Left renal cortex interstitium (tissue), 4 donors: ENCODE results near the gene CYP2W1. TPM values are rescaled to one million over a fixed set of nuclear protein-coding genes. Genes with fewer than 3 reads are reported as not detected.
"Not testable (repeated sequence)": the region's sequence is repeated elsewhere in the genome, so short reads cannot be mapped to it uniquely, and the experiment has no call there.

Experiments
- DNase-seq, 4 donors: peaks; one replicate each; pipeline ENCODE4 v3.0.0-alpha.2; 2013; ENCODE audit warnings: low read depth in 4 of 4, low spot score in 2 of 4, missing footprints in 1 of 4
- polyA plus RNA-seq, 4 donors: library from polyadenylated mRNA; unstranded; fragments of 120-200 nt; gene quantifications; one replicate each; pipeline ENCODE4 v1.2.1, GENCODE V29; 2013; ENCODE audit not compliant: insufficient read length in 4 of 4

CYP2W1 gene
- polyA plus RNA-seq, 4 donors, result 1.9 to 6.1 (median 2.9) TPM

DNA sequence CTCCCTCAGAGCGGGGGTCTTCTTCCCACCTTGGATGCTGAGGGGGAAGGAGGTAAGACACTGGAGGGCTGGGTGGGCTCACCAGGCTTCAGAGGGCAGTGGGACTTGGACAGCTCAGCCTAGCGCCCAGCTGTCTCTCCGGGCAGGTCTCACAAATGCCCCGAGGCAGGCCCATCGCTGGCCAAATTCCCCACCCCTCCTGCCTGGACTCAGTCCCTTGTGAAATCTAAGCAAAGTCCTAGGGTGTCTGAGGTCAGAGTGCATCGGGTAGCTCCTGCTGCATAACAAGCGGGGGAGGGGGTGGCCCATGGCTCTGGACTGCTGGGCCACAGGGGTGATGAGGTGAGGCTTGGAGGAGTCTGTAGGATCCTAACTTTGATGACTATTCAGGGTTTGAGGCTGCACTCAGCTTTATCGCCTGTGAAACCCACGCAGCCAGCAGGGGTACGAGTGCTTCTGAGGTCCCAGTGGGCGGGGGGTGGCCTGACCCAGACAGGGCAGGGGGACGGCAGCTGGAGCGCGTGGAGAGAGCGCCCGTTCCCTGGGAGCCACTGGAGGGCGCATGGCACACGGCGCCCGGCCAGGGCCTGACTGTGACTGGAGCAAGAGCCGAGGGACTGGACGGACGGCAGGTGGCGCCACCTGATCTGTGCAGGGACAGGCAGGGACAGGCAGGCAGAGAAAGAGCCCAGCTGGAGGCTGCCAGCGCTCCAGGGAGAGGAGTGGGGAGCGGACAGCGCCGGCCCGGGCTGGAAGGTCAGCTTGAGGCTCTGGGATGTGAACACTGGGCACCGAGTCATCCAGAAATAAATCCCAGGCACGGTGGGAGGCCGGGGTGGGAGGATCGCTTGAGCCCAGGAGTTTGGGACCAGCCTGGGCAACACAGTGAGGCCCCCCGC, 10.0 kb downstream of the CYP2W1 start:
- peak; percentile 66 to 96 (median 90) for DNase-seq

DNA sequence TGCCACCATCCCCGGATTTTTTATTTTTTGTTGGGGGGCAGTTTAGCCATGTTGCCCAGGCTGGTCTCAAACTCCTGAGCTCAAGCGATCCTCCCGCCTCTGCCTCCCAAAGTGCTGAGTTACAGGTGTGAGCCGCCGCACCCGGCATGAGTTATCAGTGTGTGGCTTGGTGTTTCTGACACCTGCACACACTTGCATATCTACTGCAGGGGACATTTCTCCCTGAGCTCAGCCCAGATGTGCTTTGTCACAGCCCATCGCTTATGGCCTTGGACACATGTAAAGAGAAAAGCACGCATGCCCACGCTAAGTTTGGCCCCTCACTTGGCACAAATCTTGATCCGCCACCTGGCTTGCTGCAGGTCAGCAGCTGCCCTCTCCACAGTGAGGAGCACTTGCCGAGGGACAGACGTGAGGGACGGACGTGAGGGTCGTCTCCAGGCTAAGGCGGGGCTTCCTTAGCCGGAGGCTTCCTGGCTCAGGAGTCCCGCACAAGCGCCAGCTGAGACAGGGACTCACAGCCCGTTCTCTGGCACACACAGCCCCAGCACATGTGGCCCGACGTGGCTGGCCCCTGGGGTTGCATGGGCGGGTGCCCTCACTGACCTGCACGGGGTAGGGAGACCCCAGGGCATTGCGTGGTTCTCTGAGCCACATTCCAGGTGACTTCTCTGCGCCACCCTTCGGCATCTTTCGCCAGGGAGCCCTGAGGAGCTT, 11.8 kb downstream of the CYP2W1 start:
- DNase-seq, result no peak

DNA sequence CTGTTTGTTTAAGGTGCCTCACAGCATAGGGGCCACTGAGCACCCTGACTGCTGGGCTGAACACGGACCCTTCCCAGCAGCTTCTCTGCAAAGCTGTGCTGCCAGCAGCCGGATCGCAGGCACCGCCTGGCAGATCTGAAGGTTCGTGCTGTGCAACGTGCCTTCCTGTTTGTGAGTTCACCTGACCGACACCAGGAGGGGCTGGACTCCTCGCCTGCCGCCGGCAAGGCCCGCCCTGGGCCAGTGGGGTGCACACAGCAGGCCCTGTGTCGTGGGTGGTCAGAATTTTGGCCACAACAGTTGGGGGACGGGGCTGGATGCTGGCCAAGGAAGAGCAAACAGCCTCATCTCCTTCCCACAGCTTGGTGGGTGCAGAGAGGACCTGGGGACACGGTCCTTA, 12.6 kb downstream of the CYP2W1 start:
- no peak for DNase-seq

DNA sequence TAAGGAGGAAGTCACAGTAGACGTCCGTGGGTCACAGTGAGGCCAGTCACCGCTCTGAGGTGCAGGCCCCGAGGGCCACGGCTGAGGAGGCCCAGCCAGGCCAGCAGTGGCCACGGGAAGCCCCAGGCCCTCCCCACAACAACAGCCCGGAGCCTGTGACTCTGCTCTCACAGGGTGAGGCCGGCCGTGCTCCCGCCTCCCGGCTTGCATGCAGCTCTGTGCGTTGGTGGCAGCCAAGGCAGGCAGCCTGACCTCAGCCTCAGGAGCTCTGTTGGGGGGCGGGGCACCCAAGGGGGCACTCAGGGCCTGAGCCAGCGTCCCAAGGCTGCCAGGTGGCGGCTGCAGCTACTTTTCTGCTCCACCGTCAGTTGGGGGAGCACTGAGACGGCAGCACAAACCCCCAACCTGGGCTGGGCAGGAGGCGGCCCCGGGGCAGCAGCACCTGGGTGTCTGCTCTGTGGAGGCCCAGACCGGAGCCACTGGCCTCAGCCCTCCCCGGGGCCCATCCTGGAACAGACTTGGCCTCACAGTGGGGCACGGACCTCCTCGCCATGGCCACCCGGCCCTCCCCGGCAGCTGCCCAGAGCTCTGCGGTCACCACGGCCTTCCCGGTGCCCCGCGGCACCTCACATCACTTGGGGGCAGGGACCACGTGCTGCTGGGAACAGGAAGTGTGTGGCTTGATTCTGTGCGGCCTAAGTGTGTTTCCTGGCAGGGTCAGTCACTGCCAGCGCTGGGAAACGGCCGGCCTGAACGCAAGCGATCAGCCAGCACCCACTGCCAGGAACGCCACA, 13.3 kb downstream of the CYP2W1 start:
- DNase-seq, result no peak

DNA sequence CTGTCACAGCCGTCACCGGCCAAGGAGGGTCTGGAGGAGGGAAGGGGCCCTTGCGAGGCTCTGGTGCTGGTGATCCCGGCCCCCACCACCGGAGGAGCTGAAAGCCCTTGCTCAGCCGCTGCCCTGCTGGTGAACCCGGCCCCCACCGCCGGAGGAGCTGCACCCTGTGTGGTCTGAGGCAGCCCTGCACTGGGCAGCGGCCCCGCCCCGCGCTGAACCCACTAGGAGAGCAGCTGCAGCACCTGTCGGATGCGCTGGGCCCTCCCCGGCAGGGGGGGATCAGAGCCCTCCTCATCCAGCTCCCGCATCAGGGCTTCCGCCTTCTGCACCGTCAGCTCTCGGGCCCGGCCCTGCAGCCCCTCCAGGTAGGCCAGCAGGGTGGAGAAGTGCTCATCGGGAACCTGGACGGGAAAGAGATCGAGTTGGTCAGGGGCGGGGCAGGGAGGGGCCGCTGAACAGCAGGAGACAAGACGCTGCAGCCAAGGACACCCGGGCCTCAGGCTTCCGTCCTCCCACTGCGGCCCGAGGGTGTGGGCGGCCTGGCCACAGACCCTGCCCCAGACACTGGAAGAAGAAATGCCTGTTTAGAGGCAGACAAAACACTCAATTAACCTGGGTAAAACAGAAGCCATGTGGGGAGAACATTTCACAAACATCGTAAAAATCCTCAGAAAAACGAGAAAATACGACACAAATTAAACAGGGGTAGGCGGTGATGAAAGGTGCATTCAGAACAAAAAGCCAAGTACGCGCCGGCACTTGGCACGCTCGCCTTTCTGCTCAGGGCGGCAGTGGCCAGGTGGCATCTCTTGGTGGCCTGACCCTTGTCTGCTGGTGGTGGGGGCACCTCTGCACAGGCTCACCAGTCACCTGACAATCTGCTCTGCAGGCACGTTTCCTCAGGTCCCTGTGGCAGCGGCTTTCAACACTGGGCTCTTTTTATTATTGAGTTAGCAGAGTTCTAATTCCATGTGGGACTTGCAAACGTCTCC, 14.7 kb downstream of the CYP2W1 start:
- no peak for DNase-seq

DNA sequence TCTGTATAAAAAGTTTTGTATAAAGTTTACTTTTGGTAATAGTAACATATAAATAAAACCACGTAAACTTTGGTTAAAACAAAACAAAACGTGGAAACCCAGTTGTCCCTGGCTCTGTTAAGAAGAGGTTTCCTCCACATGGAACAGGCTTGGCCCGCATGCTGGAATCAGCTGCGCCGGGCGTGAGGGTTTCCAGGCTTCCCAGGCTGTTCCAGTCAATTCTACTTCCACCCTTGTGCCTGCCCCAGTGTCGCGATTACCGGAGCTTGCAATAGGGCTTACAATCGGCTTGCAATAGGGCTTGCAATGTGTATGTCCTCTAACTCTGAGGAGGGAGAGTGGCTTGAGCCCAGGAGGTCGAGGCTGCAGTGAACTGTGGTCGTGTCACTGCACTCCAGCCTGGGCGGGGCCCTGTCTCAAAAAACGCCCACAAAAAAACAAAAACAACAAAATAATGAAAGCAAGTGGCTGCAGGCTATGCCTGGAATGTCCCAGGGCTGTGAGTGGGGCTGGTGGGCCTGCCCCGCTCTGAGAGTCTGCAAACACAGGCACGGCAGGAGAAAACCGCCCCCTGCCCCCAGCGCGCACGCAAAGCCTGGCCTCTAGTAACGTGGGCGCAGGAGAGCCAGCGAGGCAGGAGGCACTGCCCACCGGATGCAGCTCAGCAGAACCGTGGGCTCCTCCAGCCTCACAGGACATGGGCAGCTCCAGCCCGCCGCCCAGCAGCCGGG, 16.3 kb downstream of the CYP2W1 start:
- DNase-seq, result no peak

DNA sequence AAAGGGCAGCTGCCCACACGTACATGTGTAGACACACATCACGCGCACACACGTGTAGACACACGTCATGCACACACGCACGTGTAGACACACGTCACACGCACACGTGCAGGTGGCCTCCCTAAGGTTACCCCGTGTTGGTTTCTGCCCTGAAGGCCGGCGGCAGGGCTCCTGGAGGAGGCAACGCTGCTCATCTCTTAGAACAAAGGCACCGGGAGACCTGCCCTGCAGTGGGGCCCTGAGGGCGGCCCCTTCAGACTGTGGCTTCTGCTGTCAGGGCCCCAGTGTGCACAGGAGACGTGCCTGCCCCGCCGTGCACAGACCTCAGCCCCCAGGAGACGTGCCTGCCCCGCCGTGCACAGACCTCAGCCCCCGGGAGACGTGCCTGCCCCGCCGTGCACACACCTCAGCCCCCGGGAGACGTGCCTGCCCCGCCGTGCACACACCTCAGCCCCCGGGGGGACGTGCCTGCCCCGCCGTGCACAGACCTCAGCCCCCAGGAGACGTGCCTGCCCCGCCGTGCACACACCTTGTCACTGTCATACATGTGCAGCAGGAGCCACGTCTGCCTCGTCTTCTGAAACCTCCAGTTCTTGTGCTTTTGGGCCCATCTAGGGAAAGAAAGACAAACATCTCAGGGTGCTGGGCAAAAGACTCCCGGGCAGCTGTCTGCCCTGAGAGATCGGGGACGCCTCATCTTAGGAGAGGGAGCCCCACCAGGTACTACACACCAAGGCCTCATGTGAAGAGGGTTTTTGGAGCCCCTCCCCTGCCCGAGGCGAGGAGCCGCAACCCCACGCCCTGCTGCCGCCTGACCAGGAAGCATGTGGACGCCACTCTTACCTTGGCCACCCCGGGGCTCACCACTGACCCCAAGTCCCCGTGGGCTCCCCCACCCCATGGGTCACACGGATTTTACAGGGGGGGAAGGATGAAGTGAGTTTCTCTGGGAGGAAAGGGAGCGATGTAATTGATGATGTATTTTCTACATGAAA, 17.3 kb downstream of the CYP2W1 start:
- no peak for DNase-seq

DNA sequence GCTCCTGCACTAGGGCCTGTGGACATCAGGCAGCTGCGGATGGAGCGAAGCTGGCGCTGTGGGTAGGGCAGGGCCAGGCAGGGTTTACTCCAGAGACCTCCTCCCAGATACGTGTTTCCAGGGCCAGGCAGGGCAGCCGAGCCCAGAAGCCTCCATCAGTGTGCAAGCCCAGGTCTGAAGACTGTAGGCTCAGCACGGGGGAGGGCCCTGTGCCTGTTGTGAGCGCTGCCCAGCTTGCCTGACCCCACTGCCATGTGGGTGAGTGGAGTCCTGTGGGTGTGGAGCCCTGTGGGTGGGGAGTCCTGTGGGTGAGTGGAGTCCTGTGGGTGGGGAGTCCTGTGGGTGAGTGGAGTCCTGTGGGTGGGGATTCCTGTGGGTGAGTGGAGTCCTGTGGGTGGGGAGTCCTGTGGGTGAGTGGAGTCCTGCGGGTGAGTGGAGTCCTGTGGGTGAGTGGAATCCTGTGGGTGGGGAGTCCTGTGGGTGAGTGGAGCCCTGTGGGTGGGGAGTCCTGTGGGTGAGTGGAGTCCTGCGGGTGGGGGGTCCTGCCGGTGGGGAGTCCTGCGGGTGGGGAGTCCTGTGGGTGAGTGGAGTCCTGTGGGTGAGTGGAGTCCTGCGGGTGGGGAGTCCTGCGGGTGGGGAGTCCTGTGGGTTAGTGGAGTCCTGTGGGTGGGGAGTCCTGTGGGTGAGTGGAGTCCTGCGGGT, 18.2 kb downstream of the CYP2W1 start:
- DNase-seq, result not testable (repeated sequence)

DNA sequence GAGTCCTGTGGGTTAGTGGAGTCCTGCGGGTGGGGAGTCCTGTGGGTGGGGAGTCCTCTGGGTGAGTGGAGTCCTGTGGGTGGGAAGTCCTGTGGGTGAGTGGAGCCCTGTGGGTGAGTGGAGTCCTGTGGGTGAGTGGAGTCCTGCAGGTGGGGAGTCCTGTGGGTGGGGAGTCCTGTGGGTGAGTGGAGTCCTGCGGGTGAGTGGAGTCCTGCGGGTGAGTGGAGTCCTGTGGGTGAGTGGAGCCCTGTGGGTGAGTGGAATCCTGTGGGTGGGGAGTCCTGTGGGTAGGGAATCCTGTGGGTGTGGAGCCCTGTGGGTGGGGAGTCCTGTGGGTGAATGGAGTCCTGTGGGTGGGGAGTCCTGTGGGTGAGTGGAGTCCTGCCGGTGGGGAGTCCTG, 19.0 kb downstream of the CYP2W1 start:
- DNase-seq, result not testable (repeated sequence)

DNA sequence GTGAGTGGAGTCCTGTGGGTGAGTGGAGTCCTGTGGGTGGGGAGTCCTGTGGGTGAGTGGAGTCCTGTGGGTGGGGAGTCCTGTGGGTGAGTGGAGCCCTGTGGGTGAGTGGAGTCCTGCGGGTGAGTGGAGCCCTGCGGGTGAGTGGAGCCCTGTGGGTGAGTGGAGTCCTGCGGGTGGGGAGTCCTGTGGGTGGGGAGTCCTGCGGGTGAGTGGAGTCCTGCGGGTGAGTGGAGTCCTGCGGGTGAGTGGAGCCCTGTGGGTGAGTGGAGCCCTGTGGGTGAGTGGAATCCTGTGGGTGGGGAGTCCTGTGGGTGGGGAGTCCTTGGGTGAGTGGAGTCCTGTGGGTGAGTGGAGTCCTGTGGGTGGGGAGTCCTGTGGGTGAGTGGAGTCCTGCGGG, 19.5 kb downstream of the CYP2W1 start:
- DNase-seq, result not testable (repeated sequence)

DNA sequence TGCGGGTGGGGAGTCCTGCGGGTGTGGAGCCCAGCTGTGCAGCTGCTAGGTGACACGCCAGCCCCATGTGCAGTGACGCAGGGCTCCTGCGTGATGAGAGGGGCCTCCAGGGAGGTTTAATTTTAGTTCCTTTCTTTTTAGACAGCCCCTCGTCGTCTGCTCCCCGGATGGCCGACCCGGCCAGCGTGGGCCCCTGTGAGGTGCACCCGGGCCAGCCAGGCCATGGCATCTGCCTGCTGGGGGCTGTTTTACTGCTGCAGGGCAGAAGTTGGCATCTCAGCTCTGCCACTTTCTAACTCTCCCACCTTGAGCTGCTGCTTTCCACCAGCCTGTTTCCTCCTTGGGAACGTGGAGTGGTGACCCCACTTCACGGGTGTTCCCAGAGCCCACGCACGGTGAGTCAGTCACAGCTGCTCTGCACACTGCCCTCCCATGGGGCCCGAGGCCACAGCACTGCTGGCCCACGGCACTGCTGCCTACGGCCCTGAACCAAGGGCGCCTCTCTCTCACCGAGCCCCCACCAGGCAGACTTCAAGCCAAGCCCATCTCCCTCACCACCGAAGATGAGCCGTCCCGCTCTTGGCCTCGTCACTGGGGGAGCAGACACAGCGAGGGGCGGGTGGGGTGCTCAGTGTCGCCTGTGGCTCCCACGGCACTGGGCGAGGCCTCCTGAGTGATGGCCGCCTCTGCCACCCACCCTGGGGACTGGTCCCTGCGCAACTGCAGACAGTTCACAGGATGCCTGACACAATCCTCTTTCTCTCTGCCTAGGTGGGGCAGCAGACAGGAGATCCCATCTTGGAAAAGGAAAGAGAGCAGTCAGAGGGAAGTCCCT, 21.3 kb downstream of the CYP2W1 start:
- DNase-seq, result no peak

DNA sequence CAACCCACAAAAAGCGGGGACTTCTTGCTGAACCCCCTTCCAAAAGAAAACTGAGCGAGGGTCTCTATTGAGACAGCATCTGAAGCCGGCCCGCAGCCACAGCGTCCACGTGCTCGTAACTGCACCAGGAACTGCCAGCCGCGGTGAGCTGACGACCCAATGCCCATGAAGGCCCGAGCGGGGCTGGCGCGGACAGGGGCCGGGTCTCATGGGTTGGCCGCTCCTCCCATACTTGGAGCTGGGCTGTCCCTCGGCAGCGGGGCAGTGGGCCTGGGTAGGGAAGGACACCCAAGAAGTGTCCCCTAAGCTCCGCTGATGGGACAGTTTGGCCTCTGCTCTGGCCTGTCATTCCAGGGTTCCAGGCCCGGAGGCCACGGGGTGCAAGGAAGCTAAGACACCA, 22.3 kb downstream of the CYP2W1 start:
- no peak for DNase-seq

DNA sequence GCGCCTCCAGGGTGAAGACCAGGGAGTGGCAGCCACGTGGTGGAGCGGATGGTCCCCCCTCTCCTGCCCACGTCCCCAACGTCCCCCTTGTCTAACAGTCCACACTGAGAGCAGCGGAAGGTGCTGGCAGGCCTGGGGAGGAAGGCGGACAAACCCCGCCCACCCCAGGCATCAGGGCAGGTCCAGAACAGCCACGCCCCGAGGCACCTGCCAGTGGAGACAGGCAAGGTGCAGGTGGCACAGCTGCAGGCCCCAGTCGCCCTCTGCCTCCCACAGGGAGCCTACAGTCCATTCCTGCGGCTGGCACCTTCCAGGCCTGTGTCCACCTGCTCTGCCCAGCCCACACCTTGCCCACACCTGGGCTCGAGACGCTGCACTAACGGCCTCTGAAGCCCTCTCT, 24.9 kb downstream of the CYP2W1 start:
- no peak for DNase-seq

DNA sequence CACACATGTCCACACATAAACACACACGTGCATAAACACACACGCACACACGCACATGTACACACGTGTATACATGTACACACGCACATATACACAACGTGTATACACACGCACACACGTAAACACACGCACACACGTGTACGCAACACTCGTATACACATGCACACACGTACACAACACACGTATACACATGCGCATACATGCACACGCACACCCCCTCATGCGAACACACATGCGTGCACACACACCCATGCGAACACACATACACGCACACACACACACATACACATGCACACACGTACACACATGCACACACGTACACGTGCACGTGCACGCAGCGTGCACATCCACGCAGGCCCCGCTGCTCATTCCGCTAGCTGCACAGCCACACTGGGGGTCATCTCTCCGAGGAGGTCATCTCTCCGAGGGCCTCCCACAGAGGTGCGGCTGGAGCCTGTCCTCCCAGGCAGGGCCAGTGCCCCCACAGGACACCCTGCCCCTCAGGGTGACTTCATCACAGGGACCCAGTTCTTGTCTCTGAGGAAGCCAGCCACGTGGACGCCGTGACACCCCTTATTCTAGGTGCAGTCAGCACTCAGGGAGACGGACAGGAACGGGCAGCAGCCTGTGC, 25.9 kb downstream of the CYP2W1 start:
- no peak for DNase-seq

DNA sequence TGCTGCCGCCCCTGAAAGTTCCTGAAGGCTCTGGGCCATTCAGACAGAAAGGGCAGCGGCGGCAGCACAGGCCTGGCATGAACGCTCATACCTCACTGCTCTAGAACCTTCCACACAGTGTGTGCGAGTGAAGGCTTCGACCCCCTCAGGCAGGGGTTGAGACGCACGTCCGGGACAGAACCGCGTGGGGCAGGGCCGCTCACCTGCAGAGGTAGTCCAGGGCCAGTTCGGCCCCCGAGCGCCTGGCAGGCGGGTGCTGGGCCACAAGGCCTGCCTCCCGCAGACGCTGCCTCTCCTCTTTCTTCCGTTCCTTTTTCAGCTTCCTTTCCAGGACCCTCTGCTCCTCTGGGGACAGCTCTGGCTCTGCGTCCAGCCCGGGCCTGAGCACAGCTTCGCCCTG, 26.8 kb downstream of the CYP2W1 start:
- no peak for DNase-seq

DNA sequence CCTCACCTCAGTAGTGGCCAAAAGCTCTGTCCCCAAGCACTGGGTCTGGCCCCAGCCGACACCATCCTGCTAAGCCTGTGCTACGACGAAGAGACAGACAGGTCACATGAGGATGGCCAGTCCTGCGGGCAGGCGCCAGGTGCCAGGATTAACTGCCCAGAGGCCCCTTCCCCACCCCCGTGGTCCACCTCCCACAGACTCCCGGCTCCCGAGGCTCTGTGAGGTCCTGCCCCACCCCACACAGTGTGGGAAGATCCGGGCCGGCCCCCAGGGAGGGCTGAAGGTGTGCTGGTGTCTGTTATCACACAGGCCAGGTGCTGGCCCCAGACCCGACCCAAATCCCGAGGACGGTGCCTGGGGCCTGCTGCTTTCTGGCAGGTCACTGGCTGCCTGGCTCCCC, 27.2 kb downstream of the CYP2W1 start:
- no peak for DNase-seq
